K562 (cell line): ENCODE results near the gene ZFYVE28. TPM values are rescaled to one million over a fixed set of nuclear protein-coding genes. Genes with fewer than 3 reads are reported as not detected.

Experiments
- BRD4 ChIP-seq: fragments of 200-600 bp; sonication (generic); IDR thresholded peaks from 2 replicates; pipeline ENCODE4 v1.6.1; 2017; ENCODE audit warnings: inconsistent platforms
- CBX5 ChIP-seq: IDR thresholded peaks from 2 replicates; pipeline ENCODE4 v1.6.1; 2014; ENCODE audit warnings: low read depth, borderline replicate concordance
- KDM5B ChIP-seq: fragments of 200-600 bp; sonication (generic); IDR thresholded peaks from 2 replicates; pipeline ENCODE4 v1.6.1; 2012; ENCODE audit warnings: low read depth, mild to moderate bottlenecking, moderate library complexity, low read length, control low read depth, inconsistent platforms; ENCODE audit not compliant: insufficient replicate concordance
- NELFE ChIP-seq: IDR thresholded peaks from 2 replicates; pipeline ENCODE4 v1.6.1; 2011; ENCODE audit warnings: mild to moderate bottlenecking; ENCODE audit not compliant: insufficient read depth, insufficient read length
- NONO ChIP-seq, 2 experiments: fragments of 200-400 bp in 1 of 2; fragments of 450-650 bp in 1 of 2; formaldehyde crosslinking in 1 of 2; IDR thresholded peaks; 2 replicates each; pipeline ENCODE4 v1.6.1; 2017; ENCODE audit warnings: low read depth in 2 of 2, mild to moderate bottlenecking in 2 of 2, moderate library complexity in 2 of 2, low read length in 1 of 2
- RBM22 ChIP-seq: fragments of 200-400 bp; formaldehyde crosslinking; IDR thresholded peaks from 2 replicates; pipeline ENCODE4 v1.6.1; 2018; ENCODE audit warnings: low read length, low read depth; ENCODE audit not compliant: poor library complexity, severe bottlenecking
- polyA plus RNA-seq, 8 experiments: library from polyadenylated mRNA; depleted of rRNA in 4 of 8; stranded (reverse) in 5 of 8; unstranded in 3 of 8; fragments of >200 nt; fragmentation: Nextera tagmentation in 2 of 8; fragmentation: Illumina TruSeq in 1 of 8; extraction: Ambion mirVana in 2 of 8; extraction: Trizol in 1 of 8; gene quantifications; 2 replicates each; pipeline versions ENCODE4 v1.2.1 to v1.2.3, GENCODE V29; 2011 to 2014; ENCODE audit warnings: inconsistent platforms in 1 of 8, missing spikeins in 1 of 8
- total RNA-seq, 7 experiments: library from RNA; depleted of rRNA in 6 of 7; stranded (reverse); fragments of >200 nt in 6 of 7; fragmentation: Illumina TruSeq in 2 of 7; extraction: Trizol in 2 of 7; gene quantifications; 2 replicates each; pipeline versions ENCODE4 v1.2.1 to v1.2.3, GENCODE V29; 2011 to 2021; ENCODE audit warnings: low replicate concordance in 1 of 7
- TF ChIP-seq, protein P1 (sequence below), 2 experiments: fragments of 250-450 bp in 1 of 2; fragments of 450-650 bp in 1 of 2; sonication (Bioruptor Pico) in 1 of 2; IDR thresholded peaks; 2 replicates each; pipeline versions ENCODE4 v1.6.1 to v1.8.0; 2016 to 2021; ENCODE audit warnings: mild to moderate bottlenecking in 2 of 2, moderate library complexity in 2 of 2, missing compliant biosample characterization in 1 of 2, missing genetic modification characterization in 1 of 2
- TF ChIP-seq, protein P2 (sequence below): fragments of 250-450 bp; sonication (Bioruptor Pico); IDR thresholded peaks from 2 replicates; pipeline ENCODE4 v1.6.1; 2021; ENCODE audit warnings: mild to moderate bottlenecking
- TF ChIP-seq, protein P3 (sequence below): fragments of 250-450 bp; sonication (Bioruptor Pico); IDR thresholded peaks from 2 replicates; pipeline ENCODE4 v1.8.0; 2022; ENCODE audit warnings: inconsistent platforms, mild to moderate bottlenecking, moderate library complexity, borderline replicate concordance

Gene ZFYVE28
- total and polyA plus RNA-seq, 9 of the 15 experiments (the other 6 are each of a cell fraction or from before 2014, with no cell fraction given): 1.3 to 24.8 (median 8.9) TPM

DNA sequence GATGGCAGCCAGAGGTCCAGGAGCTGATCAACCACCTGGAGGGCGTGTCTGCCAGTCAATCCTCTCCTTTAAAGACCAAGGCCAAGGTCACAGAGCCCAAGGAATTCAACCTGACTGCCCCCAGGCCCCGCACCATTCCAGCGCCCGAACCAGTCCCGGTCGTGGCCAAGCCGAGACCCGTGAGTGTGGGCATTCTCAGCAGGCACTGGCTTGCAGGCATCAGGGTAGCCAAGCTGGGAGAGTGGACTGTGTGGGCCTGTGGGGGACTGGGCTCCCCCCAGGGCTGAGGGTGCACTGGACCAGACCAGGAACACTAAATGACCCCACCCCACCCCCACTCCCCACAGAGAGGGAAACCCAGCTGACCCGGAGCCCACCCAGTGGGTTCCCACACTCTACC, 26.7 kb upstream of the ZFYVE28 start (continued):
- TF ChIP-seq RBM22 (no peak), KDM5B (no peak), NELFE (no peak), CBX5 (no peak), BRD4 (no peak), NONO (IDR thresholded peaks at IDR 0.05; ENCODE audit: low read depth in 2 of 2, low read length in 1 of 2) (no peak)
- TF ChIP-seq, protein P1, sequence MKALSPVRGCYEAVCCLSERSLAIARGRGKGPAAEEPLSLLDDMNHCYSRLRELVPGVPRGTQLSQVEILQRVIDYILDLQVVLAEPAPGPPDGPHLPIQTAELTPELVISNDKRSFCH (CRISPR knock-in tag; IDR thresholded peaks at IDR 0.05): no peak
- TF ChIP-seq, protein P1 (tag; IDR thresholded peaks at IDR 0.05): no peak
- TF ChIP-seq, protein P2, sequence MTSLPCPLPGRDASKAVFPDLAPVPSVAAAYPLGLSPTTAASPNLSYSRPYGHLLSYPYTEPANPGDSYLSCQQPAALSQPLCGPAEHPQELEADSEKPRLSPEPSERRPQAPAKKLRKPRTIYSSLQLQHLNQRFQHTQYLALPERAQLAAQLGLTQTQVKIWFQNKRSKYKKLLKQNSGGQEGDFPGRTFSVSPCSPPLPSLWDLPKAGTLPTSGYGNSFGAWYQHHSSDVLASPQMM (CRISPR knock-in tag): no peak
- TF ChIP-seq, protein P3, sequence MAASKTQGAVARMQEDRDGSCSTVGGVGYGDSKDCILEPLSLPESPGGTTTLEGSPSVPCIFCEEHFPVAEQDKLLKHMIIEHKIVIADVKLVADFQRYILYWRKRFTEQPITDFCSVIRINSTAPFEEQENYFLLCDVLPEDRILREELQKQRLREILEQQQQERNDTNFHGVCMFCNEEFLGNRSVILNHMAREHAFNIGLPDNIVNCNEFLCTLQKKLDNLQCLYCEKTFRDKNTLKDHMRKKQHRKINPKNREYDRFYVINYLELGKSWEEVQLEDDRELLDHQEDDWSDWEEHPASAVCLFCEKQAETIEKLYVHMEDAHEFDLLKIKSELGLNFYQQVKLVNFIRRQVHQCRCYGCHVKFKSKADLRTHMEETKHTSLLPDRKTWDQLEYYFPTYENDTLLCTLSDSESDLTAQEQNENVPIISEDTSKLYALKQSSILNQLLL (CRISPR knock-in tag): no peak
- TF ChIP-seq, all 486 proteins: peak for 0
